Caco-2 (cell line): ENCODE data around the gene RFX1. TPM values are rescaled to one million over a fixed set of nuclear protein-coding genes. Genes with fewer than 3 reads are reported as not detected.
"Not testable (repeated sequence)": the region's sequence is repeated elsewhere in the genome, so short reads cannot be mapped to it uniquely, and the experiment has no call there.

Experiments used
- BruUV-seq: library from RNA; stranded (reverse); fragments of 400-500 nt; replicated peaks from 2 replicates; lab custom pipeline; 2021; lab: Mats Ljungman, UMichigan
- CTCF ChIA-PET: fragments of 300-600 bp; sonication (Branson Sonifier 250); formaldehyde crosslinking; loops from one replicate; lab custom pipeline; 2022; ENCODE audit warnings: antibody characterized with exemption; lab: Charles Lee
- POLR2A ChIA-PET: fragments of 300-600 bp; sonication (Branson Sonifier 250); formaldehyde crosslinking; loops from one replicate; lab custom pipeline; 2022; ENCODE audit warnings: antibody characterized with exemption; lab: Charles Lee
- DNase-seq, 2 experiments: peaks; one replicate each; pipeline versions ENCODE4 v3.0.0 to v3.0.0-alpha.2; 2020 to 2022
- H3K27me3 ChIP-seq: replicated peaks from 2 replicates; pipeline ENCODE4 v1.6.0; 2011; ENCODE audit warnings: low read length; ENCODE audit not compliant: control insufficient read depth, insufficient read depth
- H3K36me3 ChIP-seq: 2 replicates; pipeline ENCODE4 v1.5.1; 2011; ENCODE audit warnings: low read length; ENCODE audit not compliant: control insufficient read depth, insufficient read depth
- H3K4me1 ChIP-seq: fragments of 250-450 bp; sonication (Bioruptor Pico); 2 replicates; pipeline ENCODE4 v1.5.1; 2020; ENCODE audit warnings: mild to moderate bottlenecking
- H3K4me3 ChIP-seq: 2 replicates; pipeline ENCODE4 v1.5.1; 2011; ENCODE audit warnings: low read depth, mild to moderate bottlenecking, control low read depth, low read length
- H3K9me3 ChIP-seq: fragments of 250-450 bp; sonication (Bioruptor Pico); 2 replicates; pipeline ENCODE4 v1.5.1; 2020; ENCODE audit warnings: mild to moderate bottlenecking, moderate library complexity
- H3K27ac Mint-ChIP-seq: one replicate; pipeline ENCODE4 v1.8.0; 2022; ENCODE audit warnings: mixed read lengths; ENCODE audit not compliant: unreplicated experiment
- H3K27me3 Mint-ChIP-seq: one replicate; pipeline ENCODE4 v1.8.0; 2022; ENCODE audit warnings: mixed read lengths; ENCODE audit not compliant: insufficient read depth, unreplicated experiment
- H3K36me3 Mint-ChIP-seq: one replicate; pipeline ENCODE4 v1.8.0; 2022; ENCODE audit warnings: mild to moderate bottlenecking, mixed read lengths; ENCODE audit not compliant: insufficient read depth, unreplicated experiment
- H3K4me1 Mint-ChIP-seq: one replicate; pipeline ENCODE4 v1.8.0; 2022; ENCODE audit warnings: low read depth, mixed read lengths; ENCODE audit not compliant: unreplicated experiment
- H3K4me3 Mint-ChIP-seq: one replicate; pipeline ENCODE4 v1.8.0; 2022; ENCODE audit warnings: mild to moderate bottlenecking, moderate library complexity, mixed read lengths; ENCODE audit not compliant: unreplicated experiment
- H3K9me3 Mint-ChIP-seq: one replicate; pipeline ENCODE4 v1.8.0; 2022; ENCODE audit warnings: mixed read lengths; ENCODE audit not compliant: unreplicated experiment
- intact Hi-C: fragments of 100-400 bp; cut with micrococcal nuclease; formaldehyde crosslinking; loops from one replicate; pipeline ENCODE4 v1.10.0; 2022; ENCODE audit not compliant: unreplicated experiment
- total RNA-seq: library from RNA; stranded (reverse); gene quantifications from 2 replicates; pipeline ENCODE4 v1.2.3, GENCODE V29; 2022
- TF ChIP-seq, protein P1 (sequence below), 2 experiments: fragments of 200-600 bp in 1 of 2; IDR thresholded peaks; 1 replicate in 1 of 2; 2 replicates in 1 of 2; pipeline versions ENCODE4 v1.5.1 to v1.8.0; 2011 to 2022; ENCODE audit warnings: antibody characterized with exemption in 1 of 2, control low read depth in 1 of 2, inconsistent platforms in 1 of 2, low read depth in 1 of 2, low read length in 1 of 2, mild to moderate bottlenecking in 1 of 2, moderate library complexity in 1 of 2; ENCODE audit not compliant: insufficient read depth in 1 of 2, severe bottlenecking in 1 of 2, unreplicated experiment in 1 of 2

Gene RFX1
- total RNA-seq, 1 experiment from 2014 or later, result 11.5 TPM

GRCh38 chr19:14039181-14039580 is 33.1 kb upstream of the RFX1 start:
- Histone ChIP-seq H3K27me3 (no peaks in the 10 kb centered on the region), H3K36me3 (no peaks in the 10 kb centered on the region), H3K4me1 (no peaks in the 10 kb centered on the region), H3K4me3 (no peak overlapping the region), H3K9me3 (no peaks in the 10 kb centered on the region)
- TF ChIP-seq, protein P1, sequence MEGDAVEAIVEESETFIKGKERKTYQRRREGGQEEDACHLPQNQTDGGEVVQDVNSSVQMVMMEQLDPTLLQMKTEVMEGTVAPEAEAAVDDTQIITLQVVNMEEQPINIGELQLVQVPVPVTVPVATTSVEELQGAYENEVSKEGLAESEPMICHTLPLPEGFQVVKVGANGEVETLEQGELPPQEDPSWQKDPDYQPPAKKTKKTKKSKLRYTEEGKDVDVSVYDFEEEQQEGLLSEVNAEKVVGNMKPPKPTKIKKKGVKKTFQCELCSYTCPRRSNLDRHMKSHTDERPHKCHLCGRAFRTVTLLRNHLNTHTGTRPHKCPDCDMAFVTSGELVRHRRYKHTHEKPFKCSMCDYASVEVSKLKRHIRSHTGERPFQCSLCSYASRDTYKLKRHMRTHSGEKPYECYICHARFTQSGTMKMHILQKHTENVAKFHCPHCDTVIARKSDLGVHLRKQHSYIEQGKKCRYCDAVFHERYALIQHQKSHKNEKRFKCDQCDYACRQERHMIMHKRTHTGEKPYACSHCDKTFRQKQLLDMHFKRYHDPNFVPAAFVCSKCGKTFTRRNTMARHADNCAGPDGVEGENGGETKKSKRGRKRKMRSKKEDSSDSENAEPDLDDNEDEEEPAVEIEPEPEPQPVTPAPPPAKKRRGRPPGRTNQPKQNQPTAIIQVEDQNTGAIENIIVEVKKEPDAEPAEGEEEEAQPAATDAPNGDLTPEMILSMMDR (IDR thresholded peaks at IDR 0.05; ENCODE audit: insufficient read depth in 1 of 2, low read depth in 1 of 2, low read length in 1 of 2, severe bottlenecking in 1 of 2, unreplicated experiment in 1 of 2), result no peak
- ChIA-PET POLR2A (no interaction called here), CTCF (interaction anchor here (0.7 kb wide), 1 partner anchor 34 kb away, joined by 3 read pairs; no protein-coding TSS in a partner anchor)
- Mint-ChIP-seq H3K9me3 (no peaks in the 10 kb centered on the region), H3K27me3 (no peaks in the 10 kb centered on the region), H3K4me1 (peaks cover 6% of the 10 kb centered on the region), H3K4me3 (no peak overlapping the region), H3K36me3 (peaks cover 2% of the 10 kb centered on the region), H3K27ac (no peak overlapping the region)
- no TSS peak for BruUV-seq
- DNase-seq, result no peak
- intact Hi-C loops, result no loop called here

DNA sequence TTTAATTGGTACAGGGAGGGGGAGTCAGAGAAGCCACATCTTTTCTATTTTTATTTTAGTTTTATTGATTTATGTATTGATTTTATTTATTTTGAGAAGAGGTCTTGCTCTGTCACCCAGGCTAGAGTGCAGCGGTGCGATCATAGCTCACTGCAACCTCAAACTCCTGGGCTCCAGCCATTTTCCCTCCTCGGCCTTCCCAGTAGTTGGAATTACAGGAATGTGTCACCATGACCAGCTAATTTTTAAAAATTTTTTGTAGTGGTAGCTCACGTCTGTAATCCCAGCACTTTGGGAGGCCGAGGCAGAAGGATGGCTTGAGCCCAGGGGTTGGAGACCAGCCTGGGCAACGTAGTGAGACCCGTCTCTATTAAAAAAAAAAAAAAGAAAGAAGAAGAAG is 29.6 kb upstream of the RFX1 start:
- ChIA-PET CTCF (interaction anchor here (0.7 to 1.2 kb wide), 2 partner anchors 30 to 101 kb away, joined by 3 read pairs; partner anchors contain the start of gene ASF1B), POLR2A (no interaction called here)
- Mint-ChIP-seq H3K36me3 (peaks cover 10% of the 10 kb centered on the region), H3K9me3 (no peaks in the 10 kb centered on the region), H3K4me3 (no peak overlapping the region), H3K27ac (no peak overlapping the region), H3K27me3 (no peaks in the 10 kb centered on the region), H3K4me1 (peaks cover 6% of the 10 kb centered on the region)
- Histone ChIP-seq H3K4me1 (no peaks in the 10 kb centered on the region), H3K27me3 (no peaks in the 10 kb centered on the region), H3K4me3 (no peak overlapping the region), H3K36me3 (no peaks in the 10 kb centered on the region), H3K9me3 (no peaks in the 10 kb centered on the region)
- BruUV-seq, result no TSS peak
- TF ChIP-seq, protein P1 (IDR thresholded peaks at IDR 0.05; ENCODE audit: insufficient read depth in 1 of 2, low read depth in 1 of 2, low read length in 1 of 2, severe bottlenecking in 1 of 2, unreplicated experiment in 1 of 2), result no peak
- intact Hi-C loops, result no loop called here
- DNase-seq, result no peak

- H3K27ac Mint-ChIP-seq, H3K9me3 Mint-ChIP-seq, H3K27me3 Mint-ChIP-seq, H3K4me1 ChIP-seq, H3K27me3 ChIP-seq, H3K36me3 ChIP-seq, intact Hi-C loops, H3K4me3 ChIP-seq, H3K9me3 ChIP-seq, BruUV-seq, H3K4me3 Mint-ChIP-seq, H3K4me1 Mint-ChIP-seq, DNase-seq, POLR2A ChIA-PET: not testable (repeated sequence)
- peaks cover 10% of the 10 kb centered on the region for H3K36me3 Mint-ChIP-seq
- CTCF ChIA-PET, result interaction anchor here (0.7 to 1.2 kb wide), 2 partner anchors 30 to 101 kb away, joined by 3 read pairs; partner anchors contain the start of gene ASF1B
- TF ChIP-seq, protein P1 (IDR thresholded peaks at IDR 0.05; ENCODE audit: insufficient read depth in 1 of 2, low read depth in 1 of 2, low read length in 1 of 2, severe bottlenecking in 1 of 2, unreplicated experiment in 1 of 2), result peak in 1 of 2 experiments; percentile 13
These were observed 29.0 kb upstream of the RFX1 start for GRCh38 chr19:14035159-14035558.
